Muscle of arm (tissue), 12 donors: ENCODE measurements around the gene PNLDC1. TPM values are rescaled to one million over a fixed set of nuclear protein-coding genes. Genes with fewer than 3 reads are reported as not detected.
"Not testable (repeated sequence)": the region's sequence is repeated elsewhere in the genome, so short reads cannot be mapped to it uniquely, and the experiment has no call there.

Source experiments
- DNase-seq: peaks from one replicate; pipeline ENCODE4 v3.0.0-alpha.2; 2013
- polyA plus RNA-seq, 12 donors: library from polyadenylated mRNA; unstranded; fragments of 120-200 nt; gene quantifications; one replicate each; pipeline ENCODE4 v1.2.1, GENCODE V29; 2013; ENCODE audit not compliant: insufficient read length in 12 of 12

The PNLDC1 gene
- polyA plus RNA-seq, 12 donors: 0.13 to 0.54 (median 0.22) TPM; not detected in 4

- no peak for DNase-seq
Observed at GRCh38 chr6:159819932-159820640, 20.0 kb downstream of the PNLDC1 start.

GRCh38 chr6:159821122-159821521 is 21.0 kb downstream of the PNLDC1 start:
- no peak for DNase-seq

GRCh38 chr6:159821726-159822125 is 21.6 kb downstream of the PNLDC1 start:
- no peak for DNase-seq

GRCh38 chr6:159823953-159824352 is 23.9 kb downstream of the PNLDC1 start:
- no peak for DNase-seq

- not testable (repeated sequence) for DNase-seq
Observed at GRCh38 chr6:159824690-159825089, 24.6 kb downstream of the PNLDC1 start.

GRCh38 chr6:159826004-159826403 is 25.9 kb downstream of the PNLDC1 start:
- DNase-seq: no peak

- DNase-seq: no peak
Observed at GRCh38 chr6:159826968-159827647, 27.0 kb downstream of the PNLDC1 start.

GRCh38 chr6:159828074-159828473 is 28.0 kb downstream of the PNLDC1 start:
- DNase-seq: no peak

- DNase-seq: no peak
Observed at GRCh38 chr6:159829526-159829925, 29.4 kb downstream of the PNLDC1 start.

GRCh38 chr6:159830501-159831372 is 30.7 kb downstream of the PNLDC1 start:
- no peak for DNase-seq

- DNase-seq: no peak
Observed at GRCh38 chr6:159831373-159831679, 31.2 kb downstream of the PNLDC1 start.

- DNase-seq: no peak
Observed at GRCh38 chr6:159832946-159833345, 32.9 kb downstream of the PNLDC1 start.

- DNase-seq: no peak
Observed at GRCh38 chr6:159833556-159833955, 33.5 kb downstream of the PNLDC1 start.

- no peak for DNase-seq
Observed at GRCh38 chr6:159833997-159834603, 34.0 kb downstream of the PNLDC1 start.

GRCh38 chr6:159836718-159837490 is 36.8 kb downstream of the PNLDC1 start:
- no peak for DNase-seq

GRCh38 chr6:159837511-159837910 is 37.4 kb downstream of the PNLDC1 start:
- no peak for DNase-seq

- no peak for DNase-seq
Observed at GRCh38 chr6:159838020-159838744, 38.1 kb downstream of the PNLDC1 start.

- no peak for DNase-seq
Observed at GRCh38 chr6:159842035-159842434, 42.0 kb downstream of the PNLDC1 start.

- no peak for DNase-seq
Observed at GRCh38 chr6:159844737-159845645, 44.9 kb downstream of the PNLDC1 start.

- not testable (repeated sequence) for DNase-seq
Observed at GRCh38 chr6:159848552-159848951, 48.5 kb downstream of the PNLDC1 start.
